HCT116 (cell line): ENCODE results near the gene CHID1. TPM values are rescaled to one million over a fixed set of nuclear protein-coding genes. Genes with fewer than 3 reads are reported as not detected.

Experiments used
- ATAC-seq: fragments of 200-7000 bp; cut with Tn5 transposase; 2 replicates; pipeline ENCODE4 v1.9.1; 2020; ENCODE audit warnings: mild to moderate bottlenecking, moderate library complexity
- BruUV-seq: library from RNA; stranded (reverse); fragments of 400-500 nt; replicated peaks from 2 replicates; lab custom pipeline; 2021; lab: Mats Ljungman, UMichigan
- CTCF ChIA-PET: fragments of 300-600 bp; sonication (Branson Sonifier 250); formaldehyde crosslinking; loops from one replicate; lab custom pipeline; 2021; ENCODE audit warnings: antibody characterized with exemption; lab: Charles Lee
- POLR2A ChIA-PET: fragments of 300-600, 350-600 bp; sonication (Branson Sonifier 250); formaldehyde crosslinking; loops from one replicate; lab custom pipeline; 2021; ENCODE audit warnings: antibody characterized with exemption; lab: Charles Lee
- RAD21 ChIA-PET, 2 experiments: fragments of 300-600 bp; sonication (Branson Sonifier 250); formaldehyde crosslinking; loops; one replicate each; lab custom pipeline; 2023; ENCODE audit warnings: low total read pairs in 2 of 2; ENCODE audit not compliant: uncharacterized antibody in 2 of 2, unreplicated experiment in 2 of 2, low non-redundant PET in 1 of 2; lab: Charles Lee
- DNase-seq: peaks from one replicate; pipeline ENCODE4 v3.0.0-alpha.2; 2010; ENCODE audit warnings: low read depth, low spot score
- H2AFZ ChIP-seq: fragments of 200-600 bp; shearing (Covaris generic), sonication (generic); 2 replicates; pipeline ENCODE4 v1.6.1; 2017; ENCODE audit warnings: low read depth, mixed run types, mixed read lengths, antibody characterized with exemption, low read length; ENCODE audit not compliant: poor library complexity, severe bottlenecking
- H3K27ac ChIP-seq: 2 replicates; pipeline ENCODE4 v1.5.1; 2012; ENCODE audit warnings: low read depth, low read length
- H3K27me3 ChIP-seq: fragments of 200-600 bp; sonication (generic); 2 replicates; pipeline ENCODE4 v1.6.1; 2016; ENCODE audit warnings: mixed run types, low read length, mixed read lengths; ENCODE audit not compliant: insufficient read depth
- H3K36me3 ChIP-seq, 2 experiments: fragments of 200-500 bp in 1 of 2; fragments of 200-600 bp in 1 of 2; sonication (Bioruptor generic) in 1 of 2; sonication (generic) in 1 of 2; 2 replicates each; pipeline versions ENCODE4 v1.5.1 to v1.6.1; 2014 to 2016; ENCODE audit warnings: low read length in 2 of 2, inconsistent platforms in 1 of 2, mixed read lengths in 1 of 2, mixed run types in 1 of 2; ENCODE audit not compliant: insufficient read depth in 2 of 2, control insufficient read depth in 1 of 2
- H3K4me1 ChIP-seq, 2 experiments: fragments of 200-600 bp in 1 of 2; sonication (generic) in 1 of 2; 2 replicates each; pipeline versions ENCODE4 v1.5.1 to v1.6.1; 2012 to 2017; ENCODE audit warnings: low read length in 2 of 2, inconsistent platforms in 1 of 2, mild to moderate bottlenecking in 1 of 2, mixed read lengths in 1 of 2, mixed run types in 1 of 2, moderate library complexity in 1 of 2; ENCODE audit not compliant: insufficient read depth in 2 of 2, control insufficient read depth in 1 of 2
- H3K4me2 ChIP-seq: fragments of 200-600 bp; sonication (generic); 2 replicates; pipeline ENCODE4 v1.6.1; 2017; ENCODE audit warnings: mixed run types, low read length, mixed read lengths
- H3K4me3 ChIP-seq, 2 experiments: fragments of 200-600 bp in 1 of 2; sonication (generic) in 1 of 2; replicated peaks in 1 of 2; 2 replicates each; pipeline ENCODE4 v1.5.1; 2011 to 2016; ENCODE audit warnings: low read length in 2 of 2, control low read depth in 1 of 2, low read depth in 1 of 2, mild to moderate bottlenecking in 1 of 2, mixed read lengths in 1 of 2, mixed run types in 1 of 2
- H3K79me2 ChIP-seq: fragments of 200-600 bp; sonication (generic); 2 replicates; pipeline ENCODE4 v1.6.1; 2017; ENCODE audit warnings: mild to moderate bottlenecking, mixed run types, low read length, moderate library complexity, mixed read lengths; ENCODE audit not compliant: insufficient read depth
- H3K9ac ChIP-seq: fragments of 200-600 bp; sonication (generic); 2 replicates; pipeline ENCODE4 v1.6.1; 2016; ENCODE audit warnings: low read length, mixed read lengths
- H3K9me2 ChIP-seq: fragments of 200-600 bp; sonication (generic), shearing (Covaris generic); 2 replicates; pipeline ENCODE4 v1.6.1; 2017; ENCODE audit warnings: mixed run types, mild to moderate bottlenecking, moderate library complexity; ENCODE audit not compliant: insufficient read depth
- H3K9me3 ChIP-seq, 2 experiments: fragments of 200-500 bp in 1 of 2; fragments of 200-600 bp in 1 of 2; sonication (Bioruptor generic) in 1 of 2; sonication (generic) in 1 of 2; 2 replicates each; pipeline ENCODE4 v1.6.1; 2014 to 2017; ENCODE audit warnings: low read length in 2 of 2, mixed read lengths in 2 of 2, inconsistent platforms in 1 of 2, low read depth in 1 of 2, mild to moderate bottlenecking in 1 of 2, mixed run types in 1 of 2, moderate library complexity in 1 of 2; ENCODE audit not compliant: control insufficient read depth in 1 of 2, insufficient read depth in 1 of 2
- H4K20me1 ChIP-seq: fragments of 200-600 bp; sonication (generic), shearing (Covaris generic); 2 replicates; pipeline ENCODE4 v1.6.1; 2017; ENCODE audit warnings: mixed run types, mild to moderate bottlenecking, moderate library complexity; ENCODE audit not compliant: insufficient read depth
- CTCF ChIP-seq, 3 experiments: fragments of 200-600 bp in 1 of 3; sonication (generic) in 1 of 3; IDR thresholded peaks in 2 of 3; conservative IDR thresholded peaks in 1 of 3; 2 replicates each; pipeline ENCODE4 v1.5.1; 2012 to 2017; ENCODE audit warnings: low read depth in 2 of 3, low read length in 2 of 3, antibody characterized with exemption in 1 of 3, borderline replicate concordance in 1 of 3, control low read depth in 1 of 3, mild to moderate bottlenecking in 1 of 3, mixed read lengths in 1 of 3, mixed run types in 1 of 3, moderate library complexity in 1 of 3; ENCODE audit not compliant: insufficient read depth in 1 of 3
- ELF1 ChIP-seq: IDR thresholded peaks from 2 replicates; pipeline ENCODE4 v1.6.1; 2012; ENCODE audit warnings: low read depth, borderline replicate concordance
- EZH2 ChIP-seq: fragments of 200-600 bp; sonication (generic); IDR thresholded peaks from 2 replicates; pipeline ENCODE4 v1.6.1; 2017; ENCODE audit warnings: antibody characterized with exemption, mixed run types
- FOSL1 ChIP-seq: IDR thresholded peaks from 2 replicates; pipeline ENCODE4 v1.6.1; 2012; ENCODE audit warnings: low read depth
- JUND ChIP-seq: IDR thresholded peaks from 2 replicates; pipeline ENCODE4 v1.6.1; 2012
- MAX ChIP-seq: IDR thresholded peaks from 2 replicates; pipeline ENCODE4 v1.6.1; 2012
- POLR2A ChIP-seq: IDR thresholded peaks from 2 replicates; pipeline ENCODE4 v1.7.0; 2011; ENCODE audit warnings: borderline replicate concordance; ENCODE audit not compliant: insufficient read depth, insufficient read length; ENCODE audit errors: extremely low read depth
- RAD21 ChIP-seq: IDR thresholded peaks from 2 replicates; pipeline ENCODE4 v1.6.1; 2012; ENCODE audit warnings: low read depth, mild to moderate bottlenecking
- REST ChIP-seq: IDR thresholded peaks from 2 replicates; pipeline ENCODE4 v1.6.1; 2012; ENCODE audit warnings: low read depth
- SIN3A ChIP-seq: IDR thresholded peaks from 2 replicates; pipeline ENCODE4 v1.6.1; 2012; ENCODE audit warnings: low read depth
- SP1 ChIP-seq: IDR thresholded peaks from 2 replicates; pipeline ENCODE4 v1.6.1; 2012; ENCODE audit warnings: low read depth
- TCF7L2 ChIP-seq: IDR thresholded peaks from 2 replicates; pipeline ENCODE4 v1.7.0; 2011; ENCODE audit warnings: borderline replicate concordance, inconsistent platforms; ENCODE audit not compliant: insufficient read depth, insufficient read length; ENCODE audit errors: extremely low read depth
- ZBTB33 ChIP-seq: IDR thresholded peaks from 2 replicates; pipeline ENCODE4 v1.6.1; 2011; ENCODE audit warnings: mild to moderate bottlenecking, low read length, moderate library complexity; ENCODE audit not compliant: insufficient replicate concordance; ENCODE audit errors: extremely low read depth
- ZFX ChIP-seq: fragments of 450-650 bp; IDR thresholded peaks from 2 replicates; pipeline ENCODE4 v1.6.1; 2017
- intact Hi-C: fragments of 100-400 bp; cut with micrococcal nuclease; formaldehyde crosslinking; loops from 2 replicates; pipeline ENCODE4 v1.10.0; 2022
- total RNA-seq: library from RNA; stranded (reverse); gene quantifications from one replicate; pipeline ENCODE4 v1.2.1, GENCODE V29; 2021; ENCODE audit not compliant: unreplicated experiment

Gene CHID1
- total RNA-seq, 1 experiment from 2014 or later = 102 TPM

GRCh38 chr11:853682-854448, 56.7 kb downstream of the CHID1 start (continued):
- TF ChIP-seq ZBTB33 = no peak
- TF ChIP-seq JUND = no peak

GRCh38 chr11:852762-853161, 57.8 kb downstream of the CHID1 start:
- Histone ChIP-seq H3K9me3 (no peaks in the 10 kb centered on the region), H3K9me2 (no peaks in the 10 kb centered on the region), H3K36me3 (no peaks in the 10 kb centered on the region; a peak in 1 of 4 replicates), H3K9ac (no peak overlapping the region), H3K27ac (no peak overlapping the region), H2AFZ (no peak overlapping the region), H3K4me2 (no peak overlapping the region), H3K27me3 (no peaks in the 10 kb centered on the region), H3K79me2 (no peaks in the 10 kb centered on the region), H3K4me3 (no peak overlapping the region), H3K4me1 (peaks cover 0 to 14% of the 10 kb centered on the region in 2 experiments; a peak in 2 of 4 replicates), H4K20me1 (no peaks in the 10 kb centered on the region)
- intact Hi-C loops = no loop called here
- no peak for DNase-seq
- ChIA-PET CTCF (no interaction called here), RAD21 (no interaction called here), POLR2A (interaction anchor here (0.7 kb wide), 1 partner anchor 96 kb away, joined by 3 read pairs; no protein-coding TSS in a partner anchor)
- BruUV-seq = no TSS peak
- ATAC-seq = no peak
- no peak for TF ChIP-seq CTCF (IDR thresholded peaks at IDR 0.05 in 2 of 3, conservative IDR thresholded peaks at IDR 0.05 in 1 of 3; ENCODE audit: borderline replicate concordance in 1 of 3, insufficient read depth in 1 of 3, low read depth in 2 of 3, low read length in 2 of 3)
- no peak for TF ChIP-seq RAD21
- TF ChIP-seq ZBTB33 = no peak
- TF ChIP-seq SP1 = no peak
- TF ChIP-seq REST = no peak
- TF ChIP-seq POLR2A = no peak
- TF ChIP-seq SIN3A = no peak
- no peak for TF ChIP-seq EZH2
- TF ChIP-seq FOSL1 = no peak
- no peak for TF ChIP-seq TCF7L2
- TF ChIP-seq ELF1 = no peak
- no peak for TF ChIP-seq MAX
- TF ChIP-seq ZFX = no peak
